BJ (cell line): ENCODE results near the gene GPR37. TPM values are rescaled to one million over a fixed set of nuclear protein-coding genes. Genes with fewer than 3 reads are reported as not detected.

ENCODE experiments used
- CTCF ChIA-PET: fragments of 350-600 bp; formaldehyde crosslinking; extraction: SDS; loops from one replicate; lab custom pipeline; 2021; ENCODE audit warnings: antibody characterized with exemption, inconsistent platforms; lab: Yijun Ruan, JAX
- POLR2A ChIA-PET: fragments of 300-600 bp; sonication (Branson Sonifier 250); formaldehyde crosslinking; extraction: SDS; loops from one replicate; lab custom pipeline; 2021; ENCODE audit warnings: antibody characterized with exemption; lab: Charles Lee
- DNase-seq: peaks from one replicate; pipeline ENCODE4 v3.0.0-alpha.2; 2011; ENCODE audit warnings: low read depth
- H3K27me3 ChIP-seq: 2 replicates; pipeline ENCODE4 v1.6.0; 2011; ENCODE audit warnings: low read length; ENCODE audit not compliant: control insufficient read depth, insufficient read depth
- H3K36me3 ChIP-seq: 2 replicates; pipeline ENCODE4 v1.5.1; 2011; ENCODE audit warnings: low read length; ENCODE audit not compliant: control insufficient read depth, insufficient read depth
- H3K4me3 ChIP-seq: 2 replicates; pipeline ENCODE4 v1.5.1; 2011; ENCODE audit warnings: low read depth, mild to moderate bottlenecking, control low read depth, low read length
- CTCF ChIP-seq: IDR thresholded peaks from 2 replicates; pipeline ENCODE4 v1.5.1; 2011; ENCODE audit warnings: low read depth, mild to moderate bottlenecking, control low read depth, inconsistent platforms, low read length, moderate library complexity; ENCODE audit not compliant: insufficient read depth
- polyA plus RNA-seq: library from polyadenylated mRNA; depleted of rRNA; stranded (reverse); fragments of >200 nt; gene quantifications from 2 replicates; pipeline ENCODE4 v1.2.3, GENCODE V29; 2011

The GPR37 gene
- polyA plus RNA-seq, 1 experiment, result 0.25 TPM

DNA sequence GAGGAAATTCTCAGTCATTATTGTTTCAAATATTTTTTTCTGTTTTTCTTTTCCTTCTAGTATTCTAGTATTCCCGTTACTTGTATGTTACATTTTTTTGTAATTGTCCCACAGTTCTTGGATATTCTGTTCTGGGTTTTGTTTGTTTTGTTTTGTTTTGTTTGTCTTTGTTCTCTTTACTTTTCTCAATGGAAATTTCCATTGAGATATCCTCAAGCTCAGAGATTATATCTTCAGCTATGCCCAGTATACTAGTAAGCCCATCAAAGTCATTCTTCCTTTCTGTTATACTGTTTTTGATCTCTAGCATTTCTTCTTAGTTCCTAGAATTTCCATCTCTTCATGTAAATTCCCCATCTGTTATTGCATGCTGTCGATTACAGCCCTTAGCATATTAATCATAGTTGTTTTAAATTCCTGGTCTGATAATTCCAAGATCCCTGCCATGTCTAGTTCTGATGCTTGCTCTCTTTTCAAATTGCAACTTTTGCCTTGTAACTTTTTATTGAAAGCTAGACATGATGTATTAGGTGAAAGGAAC, 27.8 kb downstream of the GPR37 start:
- DNase-seq, result no peak
- ChIA-PET POLR2A (no interaction called here), CTCF (no interaction called here)
- no peak for TF ChIP-seq CTCF
- H3K4me3 ChIP-seq, result no peak overlapping the region
- no peaks in the 10 kb centered on the region for H3K36me3 ChIP-seq
- H3K27me3 ChIP-seq, result no peaks in the 10 kb centered on the region

DNA sequence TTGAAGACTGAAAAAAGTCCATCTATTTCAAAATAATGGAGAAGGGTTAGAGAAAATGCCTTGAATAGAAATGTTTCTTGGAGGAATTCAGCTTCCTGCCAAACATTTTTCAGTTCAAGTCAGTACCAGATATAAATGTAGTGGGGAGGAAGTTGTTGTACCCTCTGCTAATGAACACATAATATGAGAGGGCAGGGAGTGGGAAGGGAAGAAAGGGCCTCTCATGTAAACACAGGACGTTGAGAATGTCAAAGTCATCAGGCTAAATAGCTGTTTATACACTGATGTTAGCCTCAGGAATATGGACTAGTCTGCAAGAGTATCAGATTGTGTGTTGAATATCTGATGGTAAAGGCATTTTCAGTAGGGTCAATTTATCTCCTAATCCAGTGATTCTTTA, 37.0 kb downstream of the GPR37 start:
- TF ChIP-seq CTCF, result no peak
- CTCF ChIA-PET, result no interaction called here
- POLR2A ChIA-PET, result no interaction called here
- no peak overlapping the region for H3K4me3 ChIP-seq
- no peaks in the 10 kb centered on the region for H3K36me3 ChIP-seq
- no peaks in the 10 kb centered on the region for H3K27me3 ChIP-seq
- DNase-seq, result no peak

DNA sequence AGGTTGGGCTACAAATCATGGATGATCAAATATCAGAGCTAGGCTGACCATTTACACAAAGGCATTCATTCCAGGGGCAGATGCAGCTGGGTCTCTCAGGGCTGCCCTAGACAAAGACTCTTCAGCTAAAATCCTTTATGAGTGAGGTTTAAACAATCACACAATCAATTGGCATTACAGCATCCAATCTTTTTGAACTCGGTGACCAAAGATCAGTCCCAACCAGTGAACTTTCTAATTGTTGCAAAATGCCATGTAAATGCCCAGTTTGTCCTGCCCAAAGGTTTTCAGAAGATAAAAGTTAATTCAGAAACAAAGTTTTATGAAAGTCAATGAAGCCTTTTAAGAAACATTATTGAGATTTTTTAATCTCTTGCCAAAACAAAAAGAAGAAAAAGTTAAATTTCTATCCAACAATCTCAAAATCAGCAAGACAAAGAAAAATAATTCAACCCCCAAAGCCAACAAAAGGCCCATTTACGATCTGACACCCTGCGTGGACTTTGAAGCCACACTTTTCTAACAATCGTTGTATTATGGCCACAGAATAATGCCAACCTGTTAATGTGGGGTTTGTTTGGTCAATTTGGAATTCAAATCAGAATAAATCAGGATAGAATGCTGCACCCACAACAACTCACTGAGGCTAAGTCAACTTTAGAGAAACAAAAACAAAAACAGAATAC, 40.9 kb downstream of the GPR37 start:
- no peak for DNase-seq
- Histone ChIP-seq H3K4me3 (no peak overlapping the region), H3K27me3 (no peaks in the 10 kb centered on the region), H3K36me3 (no peaks in the 10 kb centered on the region)
- TF ChIP-seq CTCF, result no peak
- ChIA-PET CTCF (no interaction called here), POLR2A (no interaction called here)

GRCh38 chr7:124724079-124724478, 41.5 kb downstream of the GPR37 start:
- no peak for DNase-seq
- H3K36me3 ChIP-seq, result no peaks in the 10 kb centered on the region
- CTCF ChIA-PET, result no interaction called here
- H3K4me3 ChIP-seq, result no peak overlapping the region
- no peak for TF ChIP-seq CTCF
- POLR2A ChIA-PET, result no interaction called here
- no peaks in the 10 kb centered on the region for H3K27me3 ChIP-seq

DNA sequence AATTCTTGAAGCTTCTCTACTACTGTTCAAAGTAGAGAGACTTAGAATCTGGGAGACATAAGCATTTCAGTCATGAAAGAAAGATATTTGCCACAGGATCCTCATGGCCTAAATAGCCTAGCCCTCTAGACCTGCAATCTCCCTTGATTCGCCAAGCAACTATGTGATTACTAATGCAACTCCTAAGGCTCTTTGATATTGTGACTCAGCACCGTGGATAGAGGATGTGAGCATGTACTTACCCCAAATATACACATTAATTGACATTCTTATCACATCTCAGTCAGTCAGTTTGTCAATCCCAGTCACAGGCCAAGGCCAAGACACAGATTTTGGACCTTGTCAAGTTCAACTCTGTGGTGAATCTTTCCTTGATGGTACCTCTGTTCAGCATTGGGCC, 42.6 kb downstream of the GPR37 start:
- Histone ChIP-seq H3K36me3 (no peaks in the 10 kb centered on the region), H3K27me3 (no peaks in the 10 kb centered on the region), H3K4me3 (no peak overlapping the region)
- ChIA-PET CTCF (no interaction called here), POLR2A (no interaction called here)
- TF ChIP-seq CTCF, result no peak
- DNase-seq, result no peak
